K562 (cell line): Measurements from ENCODE around the gene PSMB4. TPM values are rescaled to one million over a fixed set of nuclear protein-coding genes. Genes with fewer than 3 reads are reported as not detected.
A peak's percentile ranks its signal among the peaks of the same experiment; 100 is the strongest.

Source experiments
- ATAC-seq: fragments of 200-7000 bp; cut with Tn5 transposase; 3 replicates; pipeline ENCODE4 v1.9.1; 2020; ENCODE audit warnings: moderate library complexity
- BruUV-seq: library from RNA; stranded (reverse); fragments of 400-500 nt; replicated peaks from 2 replicates; lab custom pipeline; 2021; lab: Mats Ljungman, UMichigan
- CTCF ChIA-PET: fragments of 300-600 bp; formaldehyde crosslinking; extraction: SDS; loops from one replicate; lab custom pipeline; 2021; ENCODE audit warnings: low intra/inter-chr PET ratio; lab: Yijun Ruan, JAX
- POLR2A ChIA-PET: fragments of 300-600, 350-650 bp; sonication (Branson Sonifier 250); formaldehyde crosslinking; extraction: SDS; loops from one replicate; lab custom pipeline; 2021; ENCODE audit warnings: antibody characterized with exemption, inconsistent platforms; lab: Yijun Ruan, JAX
- DNase-seq, 4 experiments: peaks; one replicate each; pipeline versions ENCODE4 v3.0.0 to v3.0.0-alpha.2; 2011 to 2018; ENCODE audit warnings: low spot score in 3 of 4, mixed read lengths in 3 of 4; ENCODE audit errors: extremely low read depth in 1 of 4
- FAIRE-seq: peaks from 2 replicates; lab custom pipeline; 2011; peaks lifted over from hg19 to GRCh38; lab: Jason Lieb, UNC
- H2AFZ ChIP-seq: 2 replicates; pipeline ENCODE4 v1.6.0; 2011; ENCODE audit warnings: low read depth, low read length, control low read depth, inconsistent platforms
- H3K27ac ChIP-seq: fragments of 200-600 bp; 3 replicates; pipeline ENCODE4 v1.8.0; 2011; ENCODE audit warnings: low read depth, mild to moderate bottlenecking, control low read depth, inconsistent platforms, low read length, moderate library complexity, mixed read lengths; ENCODE audit errors: extremely low read depth
- H3K27me3 ChIP-seq, 2 experiments: fragments of 300-600 bp in 1 of 2; 2 replicates in 1 of 2; 3 replicates in 1 of 2; pipeline versions ENCODE4 v1.6.0 to v1.8.0; 2011; ENCODE audit warnings: inconsistent platforms in 2 of 2, low read length in 2 of 2, mild to moderate bottlenecking in 1 of 2, mixed read lengths in 1 of 2, moderate library complexity in 1 of 2; ENCODE audit not compliant: control insufficient read depth in 2 of 2, insufficient read depth in 2 of 2
- H3K36me3 ChIP-seq: fragments of 300-600 bp; 3 replicates; pipeline ENCODE4 v1.8.0; 2011; ENCODE audit warnings: mild to moderate bottlenecking, low read length, inconsistent platforms; ENCODE audit not compliant: control insufficient read depth, insufficient read depth
- H3K4me1 ChIP-seq, 2 experiments: fragments of 200-600 bp in 1 of 2; replicated peaks in 1 of 2; 2 replicates in 1 of 2; 3 replicates in 1 of 2; pipeline versions ENCODE4 v1.5.1 to v1.8.0; 2011; ENCODE audit warnings: inconsistent platforms in 2 of 2, low read length in 2 of 2, mild to moderate bottlenecking in 1 of 2, mixed read lengths in 1 of 2, moderate library complexity in 1 of 2; ENCODE audit not compliant: control insufficient read depth in 2 of 2, insufficient read depth in 2 of 2
- H3K4me2 ChIP-seq: 2 replicates; pipeline ENCODE4 v1.6.1; 2011; ENCODE audit warnings: low read length, control low read depth, inconsistent platforms, mixed read lengths; ENCODE audit not compliant: insufficient read depth
- H3K4me3 ChIP-seq: fragments of 200-600 bp; sonication (generic), shearing (Covaris generic); 2 replicates; pipeline ENCODE4 v1.5.1; 2016; ENCODE audit warnings: control low read depth, inconsistent platforms
- H3K79me2 ChIP-seq: fragments of 200-600 bp; 3 replicates; pipeline ENCODE4 v1.8.0; 2011; ENCODE audit warnings: low read length, inconsistent platforms; ENCODE audit not compliant: control insufficient read depth, insufficient read depth
- H3K9ac ChIP-seq, 2 experiments: 2 replicates each; pipeline versions ENCODE4 v1.6.0 to v1.6.1; 2011; ENCODE audit warnings: low read depth in 2 of 2, low read length in 2 of 2, control low read depth in 1 of 2, inconsistent platforms in 1 of 2, mild to moderate bottlenecking in 1 of 2, mixed read lengths in 1 of 2; ENCODE audit not compliant: insufficient read depth in 1 of 2
- H3K9me1 ChIP-seq: one replicate; pipeline ENCODE4 v1.6.0; 2011; ENCODE audit warnings: inconsistent platforms, mild to moderate bottlenecking, low read length, moderate library complexity; ENCODE audit not compliant: control insufficient read depth, insufficient read depth
- H3K9me3 ChIP-seq: replicated peaks from 2 replicates; pipeline ENCODE4 v1.5.1; 2011; ENCODE audit warnings: low read depth, low read length, inconsistent platforms; ENCODE audit not compliant: control insufficient read depth, insufficient read depth
- H4K20me1 ChIP-seq: replicated peaks from 2 replicates; pipeline ENCODE4 v1.6.1; 2011; ENCODE audit warnings: low read length, inconsistent platforms, mixed read lengths; ENCODE audit not compliant: control insufficient read depth, insufficient read depth
- CBFA2T3 ChIP-seq: fragments of 450-650 bp; IDR thresholded peaks from 2 replicates; pipeline ENCODE4 v1.6.1; 2017
- COPS2 ChIP-seq: fragments of 450-650 bp; conservative IDR thresholded peaks from 2 replicates; pipeline ENCODE4 v1.6.1; 2016; ENCODE audit warnings: mild to moderate bottlenecking, moderate library complexity
- JUN ChIP-seq, 2 experiments: sonication (generic) in 1 of 2; formaldehyde crosslinking in 1 of 2; IDR thresholded peaks; 2 replicates each; pipeline versions ENCODE4 v1.6.1 to v1.8.0; 2012 to 2022; ENCODE audit warnings: borderline replicate concordance in 2 of 2, mild to moderate bottlenecking in 2 of 2, improper control_type of control experiment in 1 of 2, low read depth in 1 of 2, low read length in 1 of 2, missing genetic modification reagents in 1 of 2
- KDM1A ChIP-seq, 2 experiments: fragments of 450-650 bp; IDR thresholded peaks; 2 replicates each; pipeline ENCODE4 v1.6.1; 2016; ENCODE audit warnings: mild to moderate bottlenecking in 2 of 2
- RBM34 ChIP-seq: fragments of 200-400 bp; formaldehyde crosslinking; IDR thresholded peaks from 2 replicates; pipeline ENCODE4 v1.6.1; 2018; ENCODE audit warnings: low read length, borderline replicate concordance; ENCODE audit not compliant: insufficient read depth
- SRSF9 ChIP-seq: fragments of 200-400 bp; formaldehyde crosslinking; IDR thresholded peaks from 2 replicates; pipeline ENCODE4 v1.6.1; 2017; ENCODE audit warnings: low read depth, low read length, borderline replicate concordance
- WGBS: fragments of 100-300 bp; shearing (Covaris generic); methylation state at CpG from one replicate; pipeline ENCODE4 v1.1.6; 2016; ENCODE audit warnings: low coverage, mixed read lengths; ENCODE audit not compliant: insufficient coverage; ENCODE audit errors: missing lambda C conversion rate; 5-methylcytosine and 5-hydroxymethylcytosine counted together
- in situ Hi-C: fragments of 300-500 bp; cut with MboI; formaldehyde crosslinking; loops from 4 replicates; pipeline ENCODE4 v1.15.0; 2018; ENCODE audit warnings: inconsistent platforms, mixed read lengths
- intact Hi-C: fragments of 100-400 bp; cut with micrococcal nuclease; formaldehyde crosslinking; loops from 2 replicates; pipeline ENCODE4 v1.14.2; 2022
- polyA plus RNA-seq, 8 experiments: library from polyadenylated mRNA; depleted of rRNA in 4 of 8; stranded (reverse) in 5 of 8; unstranded in 3 of 8; fragments of >200 nt; fragmentation: Nextera tagmentation in 2 of 8; fragmentation: Illumina TruSeq in 1 of 8; extraction: Ambion mirVana in 2 of 8; extraction: Trizol in 1 of 8; gene quantifications; 2 replicates each; pipeline versions ENCODE4 v1.2.1 to v1.2.3, GENCODE V29; 2011 to 2014; ENCODE audit warnings: inconsistent platforms in 1 of 8, missing spikeins in 1 of 8
- total RNA-seq, 7 experiments: library from RNA; depleted of rRNA in 6 of 7; stranded (reverse); fragments of >200 nt in 6 of 7; fragmentation: Illumina TruSeq in 2 of 7; extraction: Trizol in 2 of 7; gene quantifications; 2 replicates each; pipeline versions ENCODE4 v1.2.1 to v1.2.3, GENCODE V29; 2011 to 2021; ENCODE audit warnings: low replicate concordance in 1 of 7

The PSMB4 gene
- total and polyA plus RNA-seq, 9 of the 15 experiments (the other 6 are each of a cell fraction or from before 2014, with no cell fraction given), result 397 to 674 (median 475) TPM

- no peak overlapping the region for H3K27ac ChIP-seq
- no peaks in the 10 kb centered on the region for H4K20me1 ChIP-seq
- no peaks in the 10 kb centered on the region for H3K79me2 ChIP-seq
- no peaks in the 10 kb centered on the region; the same call in 1 of the 2 replicates for H3K9me3 ChIP-seq
- intact Hi-C loops (no loop called here), in situ Hi-C loops (no loop called here)
- 19% methylated on average over 3 of the region's 3 CpGs for WGBS
- no peak overlapping the region for H3K4me2 ChIP-seq
- BruUV-seq, result no TSS peak
- no peak overlapping the region for H3K4me3 ChIP-seq
- H3K9ac ChIP-seq, result no peak overlapping the region
- no peaks in the 10 kb centered on the region for H3K36me3 ChIP-seq
- POLR2A ChIA-PET, result interaction anchor here (0.9 kb wide), 1 partner anchor 9 kb away, joined by 4 read pairs; no protein-coding TSS in a partner anchor
- CTCF ChIA-PET, result no interaction called here
- no peaks in the 10 kb centered on the region for H3K9me1 ChIP-seq
- H3K4me1 ChIP-seq, result peaks cover 3 to 6% of the 10 kb centered on the region in 2 experiments; a peak in 4 of 5 replicates
- no peak for DNase-seq
- no peak for TF ChIP-seq RBM34
- TF ChIP-seq COPS2, result no peak
- TF ChIP-seq KDM1A (IDR thresholded peaks at IDR 0.05), result peak; percentile 86
- TF ChIP-seq CBFA2T3, result 0 out of 2 replicates have a peak, but pooled peaks have one; percentile 4
- no peak for FAIRE-seq
- H2AFZ ChIP-seq, result no peak overlapping the region
- H3K27me3 ChIP-seq, result no peaks in the 10 kb centered on the region
- ATAC-seq, result no peak
Observed at GRCh38 chr1:151391079-151391563, 8.3 kb upstream of the PSMB4 start.

GRCh38 chr1:151393583-151393982 lies 5.8 kb upstream of the PSMB4 start:
- H3K36me3 ChIP-seq, result no peaks in the 10 kb centered on the region
- H3K4me3 ChIP-seq, result no peak overlapping the region
- H3K79me2 ChIP-seq, result no peaks in the 10 kb centered on the region
- no TSS peak for BruUV-seq
- no peak overlapping the region for H3K27ac ChIP-seq
- ATAC-seq, result no peak
- no peaks in the 10 kb centered on the region for H4K20me1 ChIP-seq
- DNase-seq, result no peak
- no peak overlapping the region for H2AFZ ChIP-seq
- no peaks in the 10 kb centered on the region for H3K9me1 ChIP-seq
- no peaks in the 10 kb centered on the region; a peak in 1 of 5 replicates for H3K4me1 ChIP-seq
- H3K9ac ChIP-seq, result no peak overlapping the region
- no peaks in the 10 kb centered on the region for H3K9me3 ChIP-seq
- no peak overlapping the region for H3K4me2 ChIP-seq
- no peaks in the 10 kb centered on the region for H3K27me3 ChIP-seq
- no peak for FAIRE-seq
- TF ChIP-seq JUN (IDR thresholded peaks at IDR 0.05; ENCODE audit: borderline replicate concordance, low read depth, low read length) (no peak), JUN (CRISPR knock-in tag; IDR thresholded peaks at IDR 0.05; ENCODE audit: borderline replicate concordance) (no peak), CBFA2T3 (peak; percentile 37), SRSF9 (no peak)
- in situ Hi-C loops, result no loop called here
- intact Hi-C loops, result no loop called here
- POLR2A ChIA-PET, result no interaction called here
- CTCF ChIA-PET, result no interaction called here
